HEK293 (cell line): ENCODE measurements around the gene CDHR1.

Experiments used
- CTCF ChIP-seq: fragments of 450-650 bp; formaldehyde crosslinking; IDR thresholded peaks from 2 replicates; pipeline ENCODE4 v1.5.1; 2016; ENCODE audit warnings: missing biosample characterization, missing genetic modification characterization
- KLF10 ChIP-seq: fragments of 450-650 bp; IDR thresholded peaks from 2 replicates; pipeline ENCODE4 v1.5.1; 2018; ENCODE audit warnings: missing biosample characterization, mild to moderate bottlenecking, missing genetic modification characterization
- SALL2 ChIP-seq: fragments of 450-650 bp; formaldehyde crosslinking; IDR thresholded peaks from 2 replicates; pipeline ENCODE4 v1.5.0; 2017; ENCODE audit warnings: missing biosample characterization, mild to moderate bottlenecking, missing genetic modification characterization, borderline replicate concordance
- TCF7L2 ChIP-seq: IDR thresholded peaks from 2 replicates; pipeline ENCODE4 v1.6.1; 2011; ENCODE audit warnings: low read depth, mild to moderate bottlenecking, inconsistent platforms, low read length, moderate library complexity, borderline replicate concordance
- ZNF174 ChIP-seq: fragments of 450-650 bp; formaldehyde crosslinking; IDR thresholded peaks from 2 replicates; pipeline ENCODE4 v1.5.0; 2017; ENCODE audit warnings: missing biosample characterization, mild to moderate bottlenecking, missing genetic modification characterization
- ZNF76 ChIP-seq: fragments of 450-650 bp; formaldehyde crosslinking; IDR thresholded peaks from 2 replicates; pipeline ENCODE4; 2016; ENCODE audit warnings: low read depth, missing biosample characterization, missing genetic modification characterization, borderline replicate concordance

- TF ChIP-seq TCF7L2, result no peak
- TF ChIP-seq CTCF (tag by site-specific recombination), result no peak
- no peak for TF ChIP-seq ZNF174 (tag by site-specific recombination)
- TF ChIP-seq ZNF76 (tag by site-specific recombination), result no peak
- TF ChIP-seq KLF10 (tag by site-specific recombination), result no peak
- no peak for TF ChIP-seq SALL2 (tag by site-specific recombination)
Observed at GRCh38 chr10:84214046-84214572, 19.8 kb downstream of the CDHR1 start.
